GM23248 (cell line): ENCODE results near the gene NOL4L. TPM values are rescaled to one million over a fixed set of nuclear protein-coding genes. Genes with fewer than 3 reads are reported as not detected.

Source experiments
- DNase-seq: peaks from one replicate; pipeline ENCODE4 v3.0.0-alpha.2; 2015
- H2AFZ ChIP-seq: fragments of 200-600 bp; sonication (generic); 2 replicates; pipeline ENCODE4 v1.6.1; 2016; ENCODE audit warnings: antibody characterized with exemption
- H3F3A ChIP-seq: fragments of 200-600 bp; sonication (generic); 2 replicates; pipeline ENCODE4 v1.6.1; 2016; ENCODE audit warnings: mild to moderate bottlenecking, antibody characterized with exemption, mixed run types; ENCODE audit not compliant: insufficient read depth
- H3K27ac ChIP-seq: fragments of 200-600 bp; sonication (generic); 2 replicates; pipeline ENCODE4 v1.5.1; 2016; ENCODE audit warnings: mild to moderate bottlenecking
- H3K27me3 ChIP-seq: fragments of 200-600 bp; sonication (generic); replicated peaks from 2 replicates; pipeline ENCODE4 v1.6.1; 2016; ENCODE audit warnings: mild to moderate bottlenecking; ENCODE audit not compliant: insufficient read depth
- H3K36me3 ChIP-seq: fragments of 200-600 bp; sonication (generic); 2 replicates; pipeline ENCODE4 v1.6.1; 2016; ENCODE audit warnings: low read depth, mild to moderate bottlenecking
- H3K4me1 ChIP-seq: fragments of 200-600 bp; sonication (generic); 2 replicates; pipeline ENCODE4 v1.6.1; 2016; ENCODE audit warnings: mild to moderate bottlenecking; ENCODE audit not compliant: insufficient read depth
- H3K4me2 ChIP-seq: fragments of 200-600 bp; sonication (generic); one replicate; pipeline ENCODE4 v1.6.1; 2016; ENCODE audit warnings: mild to moderate bottlenecking; ENCODE audit not compliant: unreplicated experiment
- H3K4me3 ChIP-seq: fragments of 200-600 bp; sonication (generic); 2 replicates; pipeline ENCODE4 v1.5.1; 2016; ENCODE audit warnings: mild to moderate bottlenecking
- H3K79me2 ChIP-seq: fragments of 200-600 bp; sonication (generic); 2 replicates; pipeline ENCODE4 v1.6.1; 2016; ENCODE audit warnings: mild to moderate bottlenecking; ENCODE audit not compliant: insufficient read depth
- H3K9ac ChIP-seq: fragments of 200-600 bp; sonication (generic); 2 replicates; pipeline ENCODE4 v1.6.1; 2016; ENCODE audit warnings: mild to moderate bottlenecking
- H3K9me2 ChIP-seq: fragments of 200-600 bp; sonication (generic); 2 replicates; pipeline ENCODE4 v1.6.1; 2016; ENCODE audit warnings: mixed run types, mild to moderate bottlenecking, moderate library complexity; ENCODE audit not compliant: insufficient read depth
- H3K9me3 ChIP-seq: fragments of 200-600 bp; sonication (generic); one replicate; pipeline ENCODE4 v1.6.1; 2017; ENCODE audit warnings: low read depth
- H4K20me1 ChIP-seq: fragments of 200-600 bp; sonication (generic); 2 replicates; pipeline ENCODE4 v1.6.0; 2016; ENCODE audit not compliant: insufficient read depth
- EZH2 ChIP-seq: fragments of 200-600 bp; sonication (generic); IDR thresholded peaks from 2 replicates; pipeline ENCODE4 v1.6.1; 2018; ENCODE audit warnings: antibody characterized with exemption, mild to moderate bottlenecking; ENCODE audit not compliant: insufficient read depth, poor library complexity, severe bottlenecking
- EZH2phosphoT487 ChIP-seq: fragments of 200-600 bp; sonication (generic); IDR thresholded peaks from 2 replicates; pipeline ENCODE4 v1.6.1; 2018; ENCODE audit warnings: antibody characterized with exemption, moderate library complexity, mild to moderate bottlenecking, low read depth; ENCODE audit not compliant: insufficient read depth
- WGBS, 2 experiments: methylation state at CpG; one replicate each; pipeline ENCODE4 v1.1.6; 2015 to 2017; ENCODE audit warnings: low lambda C conversion rate in 2 of 2, low coverage in 1 of 2; ENCODE audit errors: missing lambda C conversion rate in 2 of 2; 5-methylcytosine and 5-hydroxymethylcytosine counted together
- in situ Hi-C: fragments of 300-500 bp; cut with MboI; formaldehyde crosslinking; loops from 2 replicates; pipeline ENCODE4 v1.15.0; 2020
- polyA plus RNA-seq: library from polyadenylated mRNA; unstranded; fragments of >200 nt; fragmentation: Nextera tagmentation; extraction: Ambion mirVana; gene quantifications from 2 replicates; pipeline ENCODE4 v1.2.1, GENCODE V29; 2016
- total RNA-seq: library from RNA; depleted of rRNA; stranded (reverse); fragments of >200 nt; shearing (Covaris generic); gene quantifications from 2 replicates; pipeline ENCODE4 v1.2.3, GENCODE V29; 2014

NOL4L gene
- total and polyA plus RNA-seq, 2 experiments from 2014 or later = 5.2 to 7.9 TPM

GRCh38 chr20:32444474-32445220 lies 140.5 kb downstream of the NOL4L start:
- peaks cover 3% of the 10 kb centered on the region for H3K4me1 ChIP-seq
- in situ Hi-C loops = no loop called here
- H3K9me3 ChIP-seq = no peaks in the 10 kb centered on the region
- H3K9me2 ChIP-seq = no peaks in the 10 kb centered on the region
- H3K27ac ChIP-seq = no peak overlapping the region
- H3F3A ChIP-seq = peaks cover 29% of the 10 kb centered on the region
- peaks cover 8% of the 10 kb centered on the region; the same call in 1 of the 2 replicates for H3K36me3 ChIP-seq
- TF ChIP-seq EZH2 (no peak), EZH2phosphoT487 (no peak)
- no peaks in the 10 kb centered on the region for H4K20me1 ChIP-seq
- H3K4me2 ChIP-seq = no peak overlapping the region
- DNase-seq = no peak
- H3K79me2 ChIP-seq = peaks cover 46% of the 10 kb centered on the region
- no peak overlapping the region for H2AFZ ChIP-seq
- WGBS, 2 experiments = 92 to 93% methylated on average over 7 of the region's 7 CpGs
- H3K4me3 ChIP-seq = no peak overlapping the region
- H3K27me3 ChIP-seq = no peaks in the 10 kb centered on the region
- no peak overlapping the region for H3K9ac ChIP-seq

- H3K9ac ChIP-seq = no peak overlapping the region
- H3K4me2 ChIP-seq = no peak overlapping the region
- WGBS, 2 experiments = 96 to 97% methylated on average over 3 of the region's 3 CpGs
- peaks cover 30% of the 10 kb centered on the region for H3F3A ChIP-seq
- H3K27ac ChIP-seq = no peak overlapping the region
- H4K20me1 ChIP-seq = no peaks in the 10 kb centered on the region
- H3K9me2 ChIP-seq = no peaks in the 10 kb centered on the region
- in situ Hi-C loops = no loop called here
- TF ChIP-seq EZH2 = no peak
- TF ChIP-seq EZH2phosphoT487 = no peak
- no peaks in the 10 kb centered on the region for H3K9me3 ChIP-seq
- peaks cover 9% of the 10 kb centered on the region; the same call in 1 of the 2 replicates for H3K36me3 ChIP-seq
- peaks cover 46% of the 10 kb centered on the region for H3K79me2 ChIP-seq
- H3K4me3 ChIP-seq = no peak overlapping the region
- H2AFZ ChIP-seq = no peak overlapping the region
- DNase-seq = no peak
- H3K4me1 ChIP-seq = peaks cover 13% of the 10 kb centered on the region
- H3K27me3 ChIP-seq = no peaks in the 10 kb centered on the region
Observed at GRCh38 chr20:32443386-32443974, 141.7 kb downstream of the NOL4L start.

GRCh38 chr20:32442630-32443373 lies 142.3 kb downstream of the NOL4L start:
- H3K36me3 ChIP-seq = peaks cover 16% of the 10 kb centered on the region; the same call in 1 of the 2 replicates
- no peak overlapping the region for H3K27ac ChIP-seq
- TF ChIP-seq EZH2phosphoT487 = no peak
- H3K79me2 ChIP-seq = peaks cover 46% of the 10 kb centered on the region
- no peaks in the 10 kb centered on the region for H3K27me3 ChIP-seq
- H3K9me3 ChIP-seq = no peaks in the 10 kb centered on the region
- no peak overlapping the region for H2AFZ ChIP-seq
- in situ Hi-C loops = no loop called here
- WGBS, 2 experiments = 91 to 92% methylated on average over 10 of the region's 10 CpGs
- no peak overlapping the region for H3K4me3 ChIP-seq
- H3K9me2 ChIP-seq = no peaks in the 10 kb centered on the region
- no peak overlapping the region for H3K4me2 ChIP-seq
- no peak for DNase-seq
- no peaks in the 10 kb centered on the region for H4K20me1 ChIP-seq
- peaks cover 36% of the 10 kb centered on the region for H3F3A ChIP-seq
- no peak overlapping the region for H3K9ac ChIP-seq
- H3K4me1 ChIP-seq = peaks cover 13% of the 10 kb centered on the region

- H3K36me3 ChIP-seq = peaks cover 28% of the 10 kb centered on the region; the same call in 1 of the 2 replicates
- 88 to 89% methylated on average over 4 of the region's 4 CpGs for WGBS, 2 experiments
- no peak overlapping the region for H2AFZ ChIP-seq
- H3K9me2 ChIP-seq = no peaks in the 10 kb centered on the region
- peaks cover 13% of the 10 kb centered on the region for H3K4me1 ChIP-seq
- H3F3A ChIP-seq = peaks cover 38% of the 10 kb centered on the region
- no peaks in the 10 kb centered on the region for H3K27me3 ChIP-seq
- no peaks in the 10 kb centered on the region for H4K20me1 ChIP-seq
- in situ Hi-C loops = no loop called here
- peaks cover 46% of the 10 kb centered on the region for H3K79me2 ChIP-seq
- H3K27ac ChIP-seq = no peak overlapping the region
- TF ChIP-seq EZH2phosphoT487 (no peak), EZH2 (no peak)
- H3K4me3 ChIP-seq = no peak overlapping the region
- H3K4me2 ChIP-seq = no peak overlapping the region
- DNase-seq = no peak
- H3K9me3 ChIP-seq = no peaks in the 10 kb centered on the region
- no peak overlapping the region for H3K9ac ChIP-seq
Observed at GRCh38 chr20:32441638-32442037, 143.5 kb downstream of the NOL4L start.
